GM10266 (cell line): ENCODE measurements around the gene ELOF1.
A peak's percentile ranks its signal among the peaks of the same experiment; 100 is the strongest.
"Not testable (repeated sequence)": the region's sequence is repeated elsewhere in the genome, so short reads cannot be mapped to it uniquely, and the experiment has no call there.

Experiments
- DNase-seq: peaks from one replicate; pipeline ENCODE4 v3.0.0; 2012; ENCODE audit errors: extremely low spot score
- TF ChIP-seq, protein P1 (sequence below): IDR thresholded peaks from 2 replicates; pipeline ENCODE4 v1.5.1; 2012; ENCODE audit warnings: mild to moderate bottlenecking, low read depth; ENCODE audit not compliant: control insufficient read depth, insufficient read depth; ENCODE audit errors: missing control alignments

Gene ELOF1

DNA sequence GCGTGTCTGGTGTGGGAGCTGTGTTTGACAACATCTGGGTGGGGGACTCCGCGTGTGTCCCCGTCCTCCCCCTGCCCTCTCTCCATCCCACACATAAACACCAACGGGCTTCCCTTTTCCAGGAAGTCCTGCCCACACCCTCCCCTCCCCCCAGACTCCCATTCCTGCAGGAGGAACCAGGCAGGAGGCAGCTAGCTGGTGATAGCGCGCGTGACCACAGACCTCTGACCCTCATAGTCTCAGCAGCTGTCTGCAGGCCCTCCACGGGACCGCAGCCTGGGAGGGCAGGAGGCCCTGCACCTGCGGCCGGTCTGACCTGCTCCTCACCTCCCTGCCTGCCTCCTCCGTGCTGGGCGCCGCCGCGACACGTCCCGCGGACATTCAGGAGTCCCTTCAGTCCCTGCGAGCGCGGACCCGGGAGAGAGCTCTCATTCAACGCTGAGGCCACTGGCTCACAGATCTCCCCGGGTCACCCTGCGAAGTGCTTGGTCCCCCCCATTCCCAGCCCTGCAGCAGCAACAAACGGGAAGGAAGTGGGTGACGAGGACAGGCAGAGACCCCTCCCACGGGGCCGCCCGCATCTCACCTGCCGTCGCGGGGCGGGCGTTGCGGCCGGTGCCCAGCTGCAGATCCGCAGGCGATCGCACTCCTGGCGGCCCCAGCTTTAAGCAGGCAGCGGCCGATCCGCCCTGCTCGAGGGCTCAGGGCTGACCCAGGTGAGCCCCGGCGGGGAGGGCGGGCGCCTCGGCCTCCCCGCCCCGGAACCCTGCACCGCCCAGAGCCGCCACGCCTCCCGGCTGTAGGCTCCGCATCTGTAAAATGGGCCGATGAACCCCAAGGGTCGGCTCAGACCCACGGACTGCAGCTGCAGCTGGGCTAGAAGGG is 19.5 kb upstream of the ELOF1 start:
- DNase-seq: peak; percentile 50
- TF ChIP-seq, protein P1, sequence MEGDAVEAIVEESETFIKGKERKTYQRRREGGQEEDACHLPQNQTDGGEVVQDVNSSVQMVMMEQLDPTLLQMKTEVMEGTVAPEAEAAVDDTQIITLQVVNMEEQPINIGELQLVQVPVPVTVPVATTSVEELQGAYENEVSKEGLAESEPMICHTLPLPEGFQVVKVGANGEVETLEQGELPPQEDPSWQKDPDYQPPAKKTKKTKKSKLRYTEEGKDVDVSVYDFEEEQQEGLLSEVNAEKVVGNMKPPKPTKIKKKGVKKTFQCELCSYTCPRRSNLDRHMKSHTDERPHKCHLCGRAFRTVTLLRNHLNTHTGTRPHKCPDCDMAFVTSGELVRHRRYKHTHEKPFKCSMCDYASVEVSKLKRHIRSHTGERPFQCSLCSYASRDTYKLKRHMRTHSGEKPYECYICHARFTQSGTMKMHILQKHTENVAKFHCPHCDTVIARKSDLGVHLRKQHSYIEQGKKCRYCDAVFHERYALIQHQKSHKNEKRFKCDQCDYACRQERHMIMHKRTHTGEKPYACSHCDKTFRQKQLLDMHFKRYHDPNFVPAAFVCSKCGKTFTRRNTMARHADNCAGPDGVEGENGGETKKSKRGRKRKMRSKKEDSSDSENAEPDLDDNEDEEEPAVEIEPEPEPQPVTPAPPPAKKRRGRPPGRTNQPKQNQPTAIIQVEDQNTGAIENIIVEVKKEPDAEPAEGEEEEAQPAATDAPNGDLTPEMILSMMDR: no peak

DNA sequence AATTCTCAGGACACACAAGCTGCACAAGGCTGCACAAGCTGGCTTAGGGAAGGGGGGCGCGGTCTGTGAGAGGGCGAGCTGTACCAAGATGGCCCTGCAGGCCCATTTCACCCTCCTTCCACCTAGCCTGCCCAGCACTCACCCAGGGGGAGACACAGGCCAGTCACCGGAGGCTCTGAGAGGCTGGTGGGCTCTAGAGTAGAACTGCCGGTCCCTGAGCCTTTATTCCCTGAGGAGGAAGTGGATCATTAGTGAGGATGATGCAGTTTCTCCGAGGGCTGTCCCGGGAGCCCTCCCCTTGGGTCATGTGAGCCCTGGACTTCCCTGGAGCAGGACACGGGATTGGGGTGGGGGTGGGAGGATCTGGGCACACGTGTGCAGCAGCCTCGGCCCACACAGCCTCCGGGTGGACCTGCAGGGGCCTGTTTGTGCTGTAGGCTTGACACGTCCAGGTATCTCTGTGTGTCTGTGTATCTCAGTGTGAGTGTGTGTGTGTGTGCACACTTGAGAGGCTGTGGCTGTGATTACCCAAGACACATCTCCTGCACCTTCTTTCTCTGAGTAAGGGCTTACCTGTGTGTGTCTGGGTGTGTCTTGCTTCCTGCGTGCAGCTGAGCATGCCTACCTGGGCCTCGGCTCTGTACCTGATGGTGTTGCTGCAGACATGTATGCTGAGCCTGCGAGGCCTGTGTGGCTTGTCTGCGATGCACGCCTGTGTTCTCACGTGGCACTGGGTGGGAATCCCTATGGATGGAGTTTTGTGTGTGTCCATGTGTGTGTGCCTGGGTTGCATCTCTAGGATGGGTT is 18.6 kb upstream of the ELOF1 start, which contains the start of gene ACP5:
Gene ACP5 (minus strand): TSS at position 195 of the 807 bp plus-strand sequence. CDS start 328 bp downstream, outside the sequence.
- TF ChIP-seq, protein P1: no peak
- DNase-seq: no peak

DNA sequence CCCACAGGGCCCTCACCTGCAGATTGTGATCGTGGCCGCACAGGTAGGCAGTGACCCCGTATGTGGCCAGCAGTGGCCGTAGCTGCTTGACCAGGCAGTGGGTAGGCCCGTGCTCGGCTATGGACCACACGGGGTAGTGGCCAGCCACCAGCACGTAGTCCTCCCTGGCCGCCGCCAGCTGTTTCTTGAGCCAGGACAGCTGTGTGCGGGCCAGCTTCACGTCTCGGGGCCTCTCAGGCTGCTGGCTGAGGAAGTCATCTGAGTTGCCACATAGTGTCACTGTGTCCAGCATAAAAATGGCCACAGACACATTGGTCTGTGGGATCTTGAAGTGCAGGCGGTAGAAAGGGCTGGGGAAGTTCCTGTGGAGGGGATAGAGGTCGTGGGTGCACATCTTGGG is 17.2 kb upstream of the ELOF1 start:
- TF ChIP-seq, protein P1: no peak
- no peak for DNase-seq

DNA sequence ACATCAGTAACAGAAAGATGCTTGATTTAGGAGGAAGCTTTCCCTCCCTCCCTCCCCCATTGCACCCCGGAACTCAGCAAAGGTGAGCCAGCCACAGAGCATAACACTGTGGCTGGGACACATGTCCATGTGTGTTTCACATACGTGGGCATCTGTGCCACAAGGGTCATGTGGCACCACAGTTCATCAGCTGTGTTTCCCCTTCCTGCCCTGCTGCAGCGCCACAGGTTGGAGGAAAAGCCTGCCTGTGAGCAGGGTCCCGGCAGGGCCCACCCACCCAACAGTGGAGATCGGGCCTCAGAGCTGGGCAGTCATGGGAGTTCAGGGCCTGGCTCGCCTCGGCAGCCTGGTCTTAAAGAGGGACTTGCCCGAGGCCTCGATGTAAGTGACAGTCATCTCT is 15.7 kb upstream of the ELOF1 start:
- TF ChIP-seq, protein P1: no peak
- no peak for DNase-seq

DNA sequence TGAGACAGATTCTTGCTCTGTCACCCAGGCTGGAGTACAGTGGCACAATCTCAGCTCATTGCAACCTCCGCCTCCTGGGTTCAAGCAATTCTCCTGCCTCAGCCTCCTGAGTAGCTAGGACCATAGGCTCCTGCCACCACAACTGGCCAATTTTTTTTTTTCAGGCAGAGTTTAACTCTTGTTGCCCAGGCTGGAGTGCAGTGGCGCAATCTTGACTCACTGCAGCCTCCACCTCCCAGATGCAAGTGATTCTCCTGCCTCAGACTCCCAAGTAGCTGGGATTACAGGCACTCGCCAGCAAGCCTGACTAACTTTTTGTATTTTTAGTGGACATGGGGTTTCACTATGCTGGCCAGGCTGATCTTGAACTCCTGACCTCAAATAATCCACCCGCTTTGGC is 14.7 kb upstream of the ELOF1 start:
- DNase-seq: not testable (repeated sequence)

DNA sequence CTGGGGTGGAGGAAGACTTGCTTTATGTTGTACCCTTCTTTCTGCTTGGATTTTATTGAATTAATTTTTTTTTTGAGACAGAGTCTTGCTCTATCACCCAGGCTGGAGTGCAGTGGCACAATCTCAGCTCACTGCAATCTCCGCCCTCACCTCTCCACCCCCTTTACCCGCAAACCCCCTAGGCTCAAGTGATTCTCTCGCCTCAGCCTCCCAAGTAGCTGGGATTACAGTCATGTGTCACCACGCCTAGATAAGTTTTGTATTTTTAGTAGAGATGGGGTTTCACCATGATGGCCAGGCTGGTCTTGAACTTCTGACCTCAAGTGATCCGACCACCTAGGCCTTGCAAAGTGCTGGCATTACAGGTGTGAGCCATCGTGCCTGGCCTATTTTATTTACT is 14.3 kb upstream of the ELOF1 start:
- not testable (repeated sequence) for DNase-seq

- DNase-seq: no peak
- TF ChIP-seq, protein P1: no peak
These were observed 11.0 kb upstream of the ELOF1 start for GRCh38 chr19:11570039-11570462.

- DNase-seq: no peak
- TF ChIP-seq, protein P1: no peak
These were observed 7.1 kb upstream of the ELOF1 start for GRCh38 chr19:11566164-11566563.

DNA sequence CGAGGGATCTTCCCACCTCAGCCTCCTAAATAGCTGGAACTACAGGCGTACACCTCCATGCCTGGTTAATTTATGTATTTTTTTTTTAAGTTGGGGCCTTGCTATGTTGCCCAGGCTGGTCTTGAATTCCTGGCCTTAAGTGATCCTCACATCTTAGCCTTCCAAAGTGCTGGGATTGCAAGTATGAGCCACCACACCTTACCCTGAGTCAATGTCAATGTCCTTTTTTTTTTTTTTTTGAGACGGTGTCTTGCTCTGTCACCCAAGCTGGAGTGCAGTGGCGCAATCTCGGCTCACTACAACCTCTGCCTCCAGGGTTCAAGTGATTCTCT is 6.6 kb upstream of the ELOF1 start:
- not testable (repeated sequence) for DNase-seq

- DNase-seq: not testable (repeated sequence)
These were observed 5.2 kb upstream of the ELOF1 start for GRCh38 chr19:11564082-11564807.
